Lower leg skin (tissue), 3 donors: Measurements from ENCODE around the gene MLYCD.

Experiments
- CTCF ChIP-seq, 3 donors: fragments of 450-650 bp; IDR thresholded peaks; one replicate each; pipeline ENCODE4 v1.5.1; 2016; ENCODE audit warnings: antibody characterized with exemption in 3 of 3, mild to moderate bottlenecking in 3 of 3, moderate library complexity in 2 of 3
- POLR2A ChIP-seq, 2 donors: fragments of 450-650 bp; IDR thresholded peaks; one replicate each; pipeline ENCODE4 v1.6.1; 2016 to 2017; ENCODE audit warnings: antibody characterized with exemption in 2 of 2, mild to moderate bottlenecking in 1 of 2, moderate library complexity in 1 of 2

GRCh38 chr16:83956336-83957289, 57.7 kb downstream of the MLYCD start:
- TF ChIP-seq CTCF (IDR thresholded peaks at IDR 0.05), result no peak
- TF ChIP-seq POLR2A (IDR thresholded peaks at IDR 0.05), result no peak
